NCI-H1092 treated with DMSO at 0.1 percent for 48 hours (cell line): Measurements from ENCODE around the gene MEF2D.

Experiments
- DNase-seq: peaks from one replicate; lab custom pipeline; 2025; lab: John Stamatoyannopoulos, UW

Gene MEF2D

GRCh38 chr1:156523801-156524480, 23.4 kb upstream of the MEF2D start:
- no peak for DNase-seq

GRCh38 chr1:156522443-156522970, 21.9 kb upstream of the MEF2D start:
- no peak for DNase-seq

- DNase-seq: no peak
These were observed 17.2 kb upstream of the MEF2D start for GRCh38 chr1:156517748-156518147.

- DNase-seq: no peak
These were observed 16.2 kb upstream of the MEF2D start for GRCh38 chr1:156516821-156517220.

- no peak for DNase-seq
These were observed 15.4 kb upstream of the MEF2D start for GRCh38 chr1:156515956-156516355.

- DNase-seq: no peak
These were observed 12.6 kb upstream of the MEF2D start for GRCh38 chr1:156513185-156513584.

GRCh38 chr1:156511644-156512043, 11.1 kb upstream of the MEF2D start:
- DNase-seq: no peak

GRCh38 chr1:156510709-156511108, 10.1 kb upstream of the MEF2D start:
- DNase-seq: no peak

GRCh38 chr1:156509424-156510034, 9.0 kb upstream of the MEF2D start:
- DNase-seq: no peak

GRCh38 chr1:156508955-156509234, 8.3 kb upstream of the MEF2D start:
- no peak for DNase-seq

GRCh38 chr1:156508205-156508954, 7.8 kb upstream of the MEF2D start:
- no peak for DNase-seq

- no peak for DNase-seq
These were observed 5.9 kb upstream of the MEF2D start for GRCh38 chr1:156506450-156506849.

GRCh38 chr1:156505679-156506298, 5.2 kb upstream of the MEF2D start:
- DNase-seq: no peak

- peak; percentile 94 for DNase-seq
These were observed 4.5 kb upstream of the MEF2D start for GRCh38 chr1:156504821-156505678.

GRCh38 chr1:156504438-156504813, 3.9 kb upstream of the MEF2D start:
- DNase-seq: peak; percentile 30

- DNase-seq: no peak
These were observed 3.3 kb upstream of the MEF2D start for GRCh38 chr1:156503698-156504437.

- no peak for DNase-seq
These were observed 2.5 kb upstream of the MEF2D start for GRCh38 chr1:156502894-156503697.

- DNase-seq: no peak
These were observed 1.9 kb upstream of the MEF2D start for GRCh38 chr1:156502391-156502893.

GRCh38 chr1:156500793-156501506, 375 bp upstream of the MEF2D start:
- peak; percentile 92 for DNase-seq
